ENCODE results near the gene PRR7.
A peak's percentile ranks its signal among the peaks of the same experiment; 100 is the strongest.

DNA sequence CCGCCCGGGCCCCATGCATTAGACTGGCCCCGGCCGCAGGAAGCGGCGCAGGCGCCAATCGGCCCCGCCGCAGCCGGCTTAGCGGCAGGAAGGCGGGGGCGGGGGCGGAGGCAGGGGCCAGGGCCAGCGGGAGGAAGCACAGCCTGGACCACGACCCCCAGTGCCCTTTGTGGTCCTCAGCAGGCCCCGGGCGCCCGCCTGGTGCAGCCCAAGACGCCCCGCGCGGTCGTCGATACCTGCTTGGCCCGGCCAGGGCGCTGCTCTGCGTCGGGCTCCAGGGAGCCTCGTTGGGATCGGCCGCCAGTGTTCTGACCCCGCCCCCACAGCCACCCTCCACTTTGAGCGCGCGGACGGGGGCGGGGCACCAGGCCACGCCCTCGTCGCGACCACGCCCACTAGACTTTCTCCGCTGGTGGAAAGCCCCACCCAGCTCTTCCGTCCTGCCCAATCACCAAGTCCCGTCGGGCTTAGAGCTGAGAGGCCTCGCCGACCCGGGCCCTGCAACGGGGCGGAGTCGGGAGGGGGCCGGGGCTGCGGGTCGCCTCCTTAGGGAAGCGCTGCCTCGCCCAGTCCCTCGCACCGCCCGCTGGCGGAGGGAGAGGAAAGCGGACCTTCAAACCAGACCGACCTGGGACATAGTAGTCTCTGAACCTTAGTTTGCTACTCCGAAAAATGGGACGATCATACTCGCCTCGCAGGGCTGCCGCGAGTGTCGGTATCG, 50.8 kb downstream of the PRR7 start, which contains the start of gene PDLIM7:
- TF ChIP-seq CTCF (IDR thresholded peaks at IDR 0.05) (peak in 3 of 5 experiments; percentile 13 to 50 (median 30)), POLR2A (IDR thresholded peaks at IDR 0.05) (peak; percentile 87 to 96)
